HG03521 (cell line): ENCODE measurements around the gene SCART1.
"Not testable (repeated sequence)": the region's sequence is repeated elsewhere in the genome, so short reads cannot be mapped to it uniquely, and the experiment has no call there.

Source experiments
- ATAC-seq: cut with Tn5 transposase; IDR thresholded peaks from one replicate; pipeline ENCODE4 v1.9.1; 2021; ENCODE audit warnings: mild to moderate bottlenecking, moderate library complexity; ENCODE audit not compliant: unreplicated experiment

Gene SCART1

GRCh38 chr10:133511907-133512528 lies 58.3 kb downstream of the SCART1 start:
- ATAC-seq: no peak

GRCh38 chr10:133515471-133515870 lies 61.7 kb downstream of the SCART1 start:
- ATAC-seq: no peak

- no peak for ATAC-seq
Measured at GRCh38 chr10:133516057-133516456, 62.3 kb downstream of the SCART1 start.

- not testable (repeated sequence) for ATAC-seq
Measured at GRCh38 chr10:133518517-133518916, 64.8 kb downstream of the SCART1 start.
